ENCODE data around the gene DEPDC7.

GRCh38 chr11:33068611-33069340, 53.1 kb downstream of the DEPDC7 start:
- TF ChIP-seq, protein P1, sequence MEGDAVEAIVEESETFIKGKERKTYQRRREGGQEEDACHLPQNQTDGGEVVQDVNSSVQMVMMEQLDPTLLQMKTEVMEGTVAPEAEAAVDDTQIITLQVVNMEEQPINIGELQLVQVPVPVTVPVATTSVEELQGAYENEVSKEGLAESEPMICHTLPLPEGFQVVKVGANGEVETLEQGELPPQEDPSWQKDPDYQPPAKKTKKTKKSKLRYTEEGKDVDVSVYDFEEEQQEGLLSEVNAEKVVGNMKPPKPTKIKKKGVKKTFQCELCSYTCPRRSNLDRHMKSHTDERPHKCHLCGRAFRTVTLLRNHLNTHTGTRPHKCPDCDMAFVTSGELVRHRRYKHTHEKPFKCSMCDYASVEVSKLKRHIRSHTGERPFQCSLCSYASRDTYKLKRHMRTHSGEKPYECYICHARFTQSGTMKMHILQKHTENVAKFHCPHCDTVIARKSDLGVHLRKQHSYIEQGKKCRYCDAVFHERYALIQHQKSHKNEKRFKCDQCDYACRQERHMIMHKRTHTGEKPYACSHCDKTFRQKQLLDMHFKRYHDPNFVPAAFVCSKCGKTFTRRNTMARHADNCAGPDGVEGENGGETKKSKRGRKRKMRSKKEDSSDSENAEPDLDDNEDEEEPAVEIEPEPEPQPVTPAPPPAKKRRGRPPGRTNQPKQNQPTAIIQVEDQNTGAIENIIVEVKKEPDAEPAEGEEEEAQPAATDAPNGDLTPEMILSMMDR (IDR thresholded peaks at IDR 0.05; ENCODE audit: low read depth, low read length, poor library complexity, severe bottlenecking) = no peak
- TF ChIP-seq EZH2phosphoT487 (IDR thresholded peaks at IDR 0.05; ENCODE audit: borderline replicate concordance, low read length) = no peak

Measured in DOHH2 (cell line).